Measurements from ENCODE around the gene TACR1. TPM values are rescaled to one million over a fixed set of nuclear protein-coding genes. Genes with fewer than 3 reads are reported as not detected.

The TACR1 gene
- total RNA-seq, 2 donors from 2014 or later = 0.07 to 0.16 TPM

GRCh38 chr2:75168186-75168585 is 31.1 kb downstream of the TACR1 start:
- Histone ChIP-seq H3K4me1 (no peaks in the 10 kb centered on the region), H3K27me3 (no peaks in the 10 kb centered on the region), H3K9me3 (no peaks in the 10 kb centered on the region), H3K36me3 (no peaks in the 10 kb centered on the region), H3K27ac (no peak overlapping the region), H3K4me3 (no peak overlapping the region)
- no peak for TF ChIP-seq CTCF (IDR thresholded peaks at IDR 0.05)
- DNase-seq (ENCODE audit: low spot score) = no peak

GRCh38 chr2:75166491-75166890 is 32.8 kb downstream of the TACR1 start:
- Histone ChIP-seq H3K4me1 (no peaks in the 10 kb centered on the region), H3K27me3 (no peaks in the 10 kb centered on the region), H3K4me3 (no peak overlapping the region), H3K27ac (no peak overlapping the region), H3K9me3 (no peaks in the 10 kb centered on the region), H3K36me3 (no peaks in the 10 kb centered on the region)
- DNase-seq (ENCODE audit: low spot score) = no peak
- no peak for TF ChIP-seq CTCF (IDR thresholded peaks at IDR 0.05)

GRCh38 chr2:75162897-75163296 is 36.4 kb downstream of the TACR1 start:
- Histone ChIP-seq H3K4me1 (no peaks in the 10 kb centered on the region), H3K4me3 (no peak overlapping the region), H3K9me3 (no peaks in the 10 kb centered on the region), H3K27ac (no peak overlapping the region), H3K36me3 (no peaks in the 10 kb centered on the region), H3K27me3 (no peaks in the 10 kb centered on the region)
- DNase-seq (ENCODE audit: low spot score) = no peak
- TF ChIP-seq CTCF (IDR thresholded peaks at IDR 0.05) = no peak

- no peaks in the 10 kb centered on the region for H3K36me3 ChIP-seq
- H3K27me3 ChIP-seq = no peaks in the 10 kb centered on the region
- no peak overlapping the region for H3K4me3 ChIP-seq
- H3K4me1 ChIP-seq = no peaks in the 10 kb centered on the region
- no peak for TF ChIP-seq CTCF (IDR thresholded peaks at IDR 0.05)
- no peaks in the 10 kb centered on the region for H3K9me3 ChIP-seq
- no peak overlapping the region for H3K27ac ChIP-seq
- no peak for DNase-seq (ENCODE audit: low spot score)
Observed at GRCh38 chr2:75162259-75162658, 37.1 kb downstream of the TACR1 start.

GRCh38 chr2:75157435-75157834 is 41.9 kb downstream of the TACR1 start:
- H3K36me3 ChIP-seq = no peaks in the 10 kb centered on the region
- no peak for DNase-seq (ENCODE audit: low spot score)
- TF ChIP-seq CTCF (IDR thresholded peaks at IDR 0.05) = no peak
- H3K27ac ChIP-seq = no peak overlapping the region
- no peaks in the 10 kb centered on the region for H3K27me3 ChIP-seq
- H3K9me3 ChIP-seq = no peaks in the 10 kb centered on the region
- no peaks in the 10 kb centered on the region for H3K4me1 ChIP-seq
- H3K4me3 ChIP-seq = no peak overlapping the region

- Histone ChIP-seq H3K4me1 (no peaks in the 10 kb centered on the region), H3K27me3 (no peaks in the 10 kb centered on the region), H3K27ac (no peak overlapping the region), H3K36me3 (no peaks in the 10 kb centered on the region), H3K4me3 (no peak overlapping the region), H3K9me3 (no peaks in the 10 kb centered on the region)
- TF ChIP-seq CTCF (IDR thresholded peaks at IDR 0.05) = no peak
- no peak for DNase-seq (ENCODE audit: low spot score)
Observed at GRCh38 chr2:75155115-75155514, 44.2 kb downstream of the TACR1 start.
